GM11168 (cell line): ENCODE results near the gene INTS4.
"Not testable (repeated sequence)": the region's sequence is repeated elsewhere in the genome, so short reads cannot be mapped to it uniquely, and the experiment has no call there.

Experiments used
- in situ Hi-C: fragments of 300-500 bp; cut with MboI; formaldehyde crosslinking; loops from one replicate; pipeline ENCODE4 v1.12.0; 2022; ENCODE audit warnings: low sequenced_read_pairs; ENCODE audit not compliant: unreplicated experiment

Gene INTS4

GRCh38 chr11:77884186-77884828 lies 110.2 kb downstream of the INTS4 start:
- in situ Hi-C loops = no loop called here

GRCh38 chr11:77883775-77884174 lies 110.7 kb downstream of the INTS4 start:
- in situ Hi-C loops = no loop called here

- in situ Hi-C loops = no loop called here
These were observed 112.1 kb downstream of the INTS4 start for GRCh38 chr11:77882396-77882795.

- in situ Hi-C loops = no loop called here
These were observed 115.2 kb downstream of the INTS4 start for GRCh38 chr11:77879218-77879617.

GRCh38 chr11:77878247-77878646 lies 116.2 kb downstream of the INTS4 start:
- in situ Hi-C loops = not testable (repeated sequence)

- in situ Hi-C loops = no loop called here
These were observed 118.4 kb downstream of the INTS4 start for GRCh38 chr11:77876045-77876444.

- in situ Hi-C loops = no loop called here
These were observed 120.3 kb downstream of the INTS4 start for GRCh38 chr11:77874206-77874605.

- in situ Hi-C loops = no loop called here
These were observed 121.1 kb downstream of the INTS4 start for GRCh38 chr11:77873345-77873744.

- in situ Hi-C loops = no loop called here
These were observed 122.6 kb downstream of the INTS4 start for GRCh38 chr11:77871855-77872254.

GRCh38 chr11:77868744-77869143 lies 125.7 kb downstream of the INTS4 start:
- in situ Hi-C loops = no loop called here

GRCh38 chr11:77866336-77866735 lies 128.1 kb downstream of the INTS4 start:
- in situ Hi-C loops = no loop called here

GRCh38 chr11:77865805-77866204 lies 128.7 kb downstream of the INTS4 start:
- in situ Hi-C loops = no loop called here

GRCh38 chr11:77861444-77861843 lies 133.0 kb downstream of the INTS4 start:
- in situ Hi-C loops = not testable (repeated sequence)

GRCh38 chr11:77857906-77858457 lies 136.5 kb downstream of the INTS4 start:
- in situ Hi-C loops = not testable (repeated sequence)

- in situ Hi-C loops = no loop called here
These were observed 139.6 kb downstream of the INTS4 start for GRCh38 chr11:77854838-77855237.

GRCh38 chr11:77851503-77851902 lies 143.0 kb downstream of the INTS4 start:
- in situ Hi-C loops = no loop called here

- in situ Hi-C loops = not testable (repeated sequence)
These were observed 150.8 kb downstream of the INTS4 start for GRCh38 chr11:77843700-77844099.

GRCh38 chr11:77842441-77843121 lies 151.9 kb downstream of the INTS4 start:
- in situ Hi-C loops = no loop called here

GRCh38 chr11:77833302-77833701 lies 161.2 kb downstream of the INTS4 start:
- in situ Hi-C loops = no loop called here

- in situ Hi-C loops = no loop called here
These were observed 165.5 kb downstream of the INTS4 start for GRCh38 chr11:77828926-77829325.
